GM12875 (cell line): Measurements from ENCODE around the gene ARMS2.

Source experiments
- H3K4me3 ChIP-seq: one replicate; pipeline ENCODE4 v1.5.1; 2011; ENCODE audit warnings: low read depth, low read length, control low read depth
- CTCF ChIP-seq: IDR thresholded peaks from 2 replicates; pipeline ENCODE4 v1.5.1; 2011; ENCODE audit warnings: low read depth, mild to moderate bottlenecking, control low read depth, inconsistent platforms, low read length, moderate library complexity, borderline replicate concordance; ENCODE audit not compliant: insufficient read depth

Gene ARMS2

GRCh38 chr10:122469848-122470247 is 15.4 kb downstream of the ARMS2 start:
- no peak for TF ChIP-seq CTCF
- H3K4me3 ChIP-seq: no peak overlapping the region

DNA sequence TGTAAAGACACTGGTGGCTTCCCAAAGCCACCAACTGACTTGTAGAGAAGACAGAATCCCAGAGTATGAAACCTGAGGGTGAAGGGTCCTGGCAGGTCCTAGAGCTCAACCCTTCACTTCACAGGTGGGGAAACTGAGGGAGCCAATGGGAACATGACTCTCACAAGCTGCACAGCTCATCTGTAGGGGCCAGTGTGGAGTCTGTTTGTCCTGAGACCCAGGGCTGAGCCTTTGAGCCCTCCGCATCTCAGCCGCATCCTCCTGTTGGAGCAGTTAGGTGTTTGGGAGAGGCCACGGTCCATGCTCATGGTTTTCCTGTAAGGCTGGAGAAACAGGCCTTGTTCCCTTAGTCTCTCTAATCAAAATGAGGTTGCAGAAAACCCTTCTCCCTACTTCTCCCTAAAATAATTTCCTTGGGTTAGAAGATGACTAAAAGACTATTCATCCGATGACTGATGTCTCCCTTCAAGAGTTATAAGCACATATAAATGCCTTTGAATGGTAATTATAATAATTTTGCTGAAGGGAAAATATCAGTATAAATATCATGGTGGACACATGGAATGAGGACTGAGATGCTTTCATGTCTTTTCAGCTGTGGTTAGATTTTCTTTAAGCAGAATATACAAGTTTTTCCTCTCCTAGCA is 17.2 kb downstream of the ARMS2 start:
- no peak overlapping the region for H3K4me3 ChIP-seq
- TF ChIP-seq CTCF: no peak

DNA sequence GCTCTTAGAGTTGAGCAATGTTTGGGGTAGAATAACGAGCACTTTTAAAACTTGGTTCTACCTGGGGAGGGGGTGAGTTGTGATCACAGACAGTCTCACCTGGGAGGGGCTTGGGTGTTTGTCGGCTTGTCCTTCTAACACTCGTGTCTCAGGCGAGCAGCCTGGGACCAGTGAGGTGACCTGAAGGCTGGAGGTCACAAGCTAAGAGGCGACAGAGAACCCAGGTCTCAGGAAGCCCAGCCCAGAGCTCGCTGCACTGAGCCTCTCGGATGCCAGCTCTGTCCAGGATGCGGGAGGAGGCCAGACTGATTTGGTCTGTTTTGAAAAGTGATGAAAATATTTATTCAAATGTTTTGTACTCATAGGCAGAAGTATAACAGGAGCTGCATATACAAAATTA is 18.7 kb downstream of the ARMS2 start:
- TF ChIP-seq CTCF: no peak
- no peak overlapping the region for H3K4me3 ChIP-seq

GRCh38 chr10:122474131-122474818 is 19.8 kb downstream of the ARMS2 start:
- no peak for TF ChIP-seq CTCF
- no peak overlapping the region for H3K4me3 ChIP-seq

DNA sequence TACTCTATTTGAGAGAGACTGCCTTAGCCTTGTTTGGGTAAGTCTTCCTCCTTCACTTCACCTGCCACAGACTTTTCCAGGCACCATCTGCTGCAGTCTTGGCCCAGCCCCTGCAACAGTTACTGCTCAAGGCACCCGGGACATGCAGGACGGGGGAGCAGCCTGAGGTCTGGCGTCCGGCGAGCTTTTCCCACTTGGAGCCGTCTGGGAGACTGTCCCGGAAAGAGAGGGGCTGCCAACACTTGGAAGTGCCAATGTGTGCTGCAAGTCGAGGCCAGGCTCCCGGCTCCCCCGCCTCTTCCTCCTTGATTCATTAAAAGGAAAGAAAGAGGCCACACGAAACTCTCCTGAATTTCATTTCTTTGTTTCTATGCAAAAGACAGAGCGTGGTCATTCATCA is 20.6 kb downstream of the ARMS2 start:
- no peak overlapping the region for H3K4me3 ChIP-seq
- no peak for TF ChIP-seq CTCF

- TF ChIP-seq CTCF: no peak
- H3K4me3 ChIP-seq: no peak overlapping the region
Measured at GRCh38 chr10:122475591-122476332, 21.3 kb downstream of the ARMS2 start.
